ENCODE results near the gene MALSU1.

GRCh38 chr7:23254051-23254681 lies 45.0 kb upstream of the MALSU1 start:
- TF ChIP-seq CTCF (IDR thresholded peaks at IDR 0.05) (no peak), POLR2A (IDR thresholded peaks at IDR 0.05) (no peak)
